Measurements from ENCODE around the gene PLSCR2. TPM values are rescaled to one million over a fixed set of nuclear protein-coding genes. Genes with fewer than 3 reads are reported as not detected.
A peak's percentile ranks its signal among the peaks of the same experiment; 100 is the strongest.

Gene PLSCR2
- total RNA-seq, 1 experiment from 2014 or later = not detected

DNA sequence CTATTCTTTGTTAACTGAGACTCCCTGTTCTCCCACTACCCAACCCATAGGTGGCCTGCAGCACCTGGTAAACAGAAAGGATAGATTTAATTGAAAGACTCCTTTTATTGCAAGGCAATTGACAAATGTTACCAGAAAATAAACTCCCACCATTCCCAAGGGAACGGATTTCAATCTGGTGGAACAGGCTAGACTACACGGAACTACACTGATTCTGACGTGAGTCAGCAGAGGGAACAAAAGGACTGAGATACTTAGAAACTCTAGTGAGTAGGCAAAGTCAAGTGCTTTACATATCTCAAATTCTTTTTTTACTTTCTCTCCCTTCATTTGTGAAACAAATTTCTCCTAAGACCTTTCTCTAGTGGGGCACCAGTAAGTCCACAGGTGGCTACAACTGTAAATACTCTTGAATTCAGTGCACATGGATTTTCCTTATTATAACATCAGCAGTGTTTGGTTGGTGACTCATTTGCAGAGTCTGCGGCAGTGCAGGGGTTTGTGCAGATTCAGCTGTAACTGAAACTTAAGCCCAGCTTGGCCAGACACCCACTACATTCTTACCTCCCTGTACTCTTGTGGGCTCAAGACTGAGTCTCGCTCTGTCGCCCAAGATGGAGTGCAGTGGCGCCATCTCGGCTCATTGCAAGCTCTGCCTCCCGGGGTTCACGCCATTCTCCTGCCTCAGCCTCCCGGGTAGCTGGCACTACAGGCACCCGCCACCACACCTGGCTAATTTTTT, 34.3 kb upstream of the PLSCR2 start:
- H3K79me2 ChIP-seq (ENCODE audit: insufficient read depth, low read length) = no peaks in the 10 kb centered on the region
- ChIA-PET CTCF (no interaction called here), RAD21 (ENCODE audit: low non-redundant PET in 1 of 2, low total read pairs in 2 of 2, uncharacterized antibody in 2 of 2, unreplicated experiment in 2 of 2) (no interaction called here), POLR2A (interaction anchor here (1.3 kb wide), 1 partner anchor 41 kb away, joined by 4 read pairs; the partner anchor contains the start of gene PLSCR1)
- intact Hi-C loops (cut with micrococcal nuclease) = no loop called here
- H4K20me1 ChIP-seq (ENCODE audit: insufficient read depth) = no peaks in the 10 kb centered on the region
- peak overlapping the region; percentile 68 for H3K27ac ChIP-seq (ENCODE audit: low read depth, low read length)
- no peaks in the 10 kb centered on the region for H3K9me3 ChIP-seq (ENCODE audit: control insufficient read depth in 1 of 2, insufficient read depth in 1 of 2, low read depth in 1 of 2, low read length in 2 of 2)
- peak overlapping the region; percentile 38 for H3K9ac ChIP-seq (ENCODE audit: low read length)
- peak; percentile 86 for DNase-seq (ENCODE audit: low read depth, low spot score)
- peak overlapping the region; percentile 52 for H2AFZ ChIP-seq (ENCODE audit: low read depth, low read length, poor library complexity, severe bottlenecking)
- peaks cover 29 to 56% of the 10 kb centered on the region in 2 experiments for H3K4me1 ChIP-seq (ENCODE audit: control insufficient read depth in 1 of 2, insufficient read depth in 2 of 2, low read length in 2 of 2)
- peak overlapping the region in 1 of 2 experiments; percentile 28; a peak in 2 of 4 replicates for H3K4me3 ChIP-seq (replicated peaks in 1 of 2; ENCODE audit: low read depth in 1 of 2, low read length in 2 of 2)
- peak overlapping the region; percentile 63 for H3K4me2 ChIP-seq (ENCODE audit: low read length)
- H3K36me3 ChIP-seq (ENCODE audit: control insufficient read depth in 1 of 2, insufficient read depth in 2 of 2, low read length in 2 of 2) = no peaks in the 10 kb centered on the region
- ATAC-seq = peak; percentile 83
- BruUV-seq (replicated peaks) = no TSS peak
- no peaks in the 10 kb centered on the region for H3K9me2 ChIP-seq (ENCODE audit: insufficient read depth)
- H3K27me3 ChIP-seq (ENCODE audit: insufficient read depth, low read length) = no peaks in the 10 kb centered on the region
- TF ChIP-seq FOSL1 (IDR thresholded peaks at IDR 0.05; ENCODE audit: low read depth) (peak; percentile 87), SP1 (IDR thresholded peaks at IDR 0.05; ENCODE audit: low read depth) (peak; percentile 88), SIN3A (IDR thresholded peaks at IDR 0.05; ENCODE audit: low read depth) (no peak), RAD21 (IDR thresholded peaks at IDR 0.05; ENCODE audit: low read depth) (peak; percentile 17), JUND (IDR thresholded peaks at IDR 0.05) (peak; percentile 80), POLR2A (IDR thresholded peaks at IDR 0.05; ENCODE audit: borderline replicate concordance, extremely low read depth, insufficient read depth, insufficient read length) (no peak), SRF (IDR thresholded peaks at IDR 0.05; ENCODE audit: low read depth) (0 out of 2 replicates have a peak, but pooled peaks have one; percentile 53), EZH2 (IDR thresholded peaks at IDR 0.05) (no peak), CEBPB (IDR thresholded peaks at IDR 0.05; ENCODE audit: low read depth) (peak; percentile 70; the same call in 1 of the 2 replicates), POLR2AphosphoS5 (IDR thresholded peaks at IDR 0.05; ENCODE audit: low read depth, low read length) (peak; percentile 28; the same call in 1 of the 2 replicates), TCF7L2 (IDR thresholded peaks at IDR 0.05; ENCODE audit: borderline replicate concordance, extremely low read depth, insufficient read depth, insufficient read length) (no peak), ZNF274 (IDR thresholded peaks at IDR 0.05; ENCODE audit: low read depth, low read length) (no peak), CBX3 (IDR thresholded peaks at IDR 0.05; ENCODE audit: low read depth) (peak; percentile 78), YY1 (IDR thresholded peaks at IDR 0.05; ENCODE audit: extremely low read depth, insufficient replicate concordance, low read depth, low read length) (peak; percentile 22)
- TF ChIP-seq, protein P1, sequence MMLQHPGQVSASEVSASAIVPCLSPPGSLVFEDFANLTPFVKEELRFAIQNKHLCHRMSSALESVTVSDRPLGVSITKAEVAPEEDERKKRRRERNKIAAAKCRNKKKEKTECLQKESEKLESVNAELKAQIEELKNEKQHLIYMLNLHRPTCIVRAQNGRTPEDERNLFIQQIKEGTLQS (IDR thresholded peaks at IDR 0.05) = no peak
- TF ChIP-seq, protein P2, sequence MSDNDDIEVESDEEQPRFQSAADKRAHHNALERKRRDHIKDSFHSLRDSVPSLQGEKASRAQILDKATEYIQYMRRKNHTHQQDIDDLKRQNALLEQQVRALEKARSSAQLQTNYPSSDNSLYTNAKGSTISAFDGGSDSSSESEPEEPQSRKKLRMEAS (IDR thresholded peaks at IDR 0.05) = peak; percentile 56; the same call in 1 of the 2 replicates
- TF ChIP-seq, protein P3, sequence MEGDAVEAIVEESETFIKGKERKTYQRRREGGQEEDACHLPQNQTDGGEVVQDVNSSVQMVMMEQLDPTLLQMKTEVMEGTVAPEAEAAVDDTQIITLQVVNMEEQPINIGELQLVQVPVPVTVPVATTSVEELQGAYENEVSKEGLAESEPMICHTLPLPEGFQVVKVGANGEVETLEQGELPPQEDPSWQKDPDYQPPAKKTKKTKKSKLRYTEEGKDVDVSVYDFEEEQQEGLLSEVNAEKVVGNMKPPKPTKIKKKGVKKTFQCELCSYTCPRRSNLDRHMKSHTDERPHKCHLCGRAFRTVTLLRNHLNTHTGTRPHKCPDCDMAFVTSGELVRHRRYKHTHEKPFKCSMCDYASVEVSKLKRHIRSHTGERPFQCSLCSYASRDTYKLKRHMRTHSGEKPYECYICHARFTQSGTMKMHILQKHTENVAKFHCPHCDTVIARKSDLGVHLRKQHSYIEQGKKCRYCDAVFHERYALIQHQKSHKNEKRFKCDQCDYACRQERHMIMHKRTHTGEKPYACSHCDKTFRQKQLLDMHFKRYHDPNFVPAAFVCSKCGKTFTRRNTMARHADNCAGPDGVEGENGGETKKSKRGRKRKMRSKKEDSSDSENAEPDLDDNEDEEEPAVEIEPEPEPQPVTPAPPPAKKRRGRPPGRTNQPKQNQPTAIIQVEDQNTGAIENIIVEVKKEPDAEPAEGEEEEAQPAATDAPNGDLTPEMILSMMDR (IDR thresholded peaks at IDR 0.05 in 2 of 3, conservative IDR thresholded peaks at IDR 0.05 in 1 of 3; ENCODE audit: borderline replicate concordance in 1 of 3, insufficient read depth in 1 of 3, low read depth in 2 of 3, low read length in 2 of 3) = peak in 2 of 3 experiments; percentile 17 to 34; a peak in 2 of 6 replicates
- TF ChIP-seq, protein P4, sequence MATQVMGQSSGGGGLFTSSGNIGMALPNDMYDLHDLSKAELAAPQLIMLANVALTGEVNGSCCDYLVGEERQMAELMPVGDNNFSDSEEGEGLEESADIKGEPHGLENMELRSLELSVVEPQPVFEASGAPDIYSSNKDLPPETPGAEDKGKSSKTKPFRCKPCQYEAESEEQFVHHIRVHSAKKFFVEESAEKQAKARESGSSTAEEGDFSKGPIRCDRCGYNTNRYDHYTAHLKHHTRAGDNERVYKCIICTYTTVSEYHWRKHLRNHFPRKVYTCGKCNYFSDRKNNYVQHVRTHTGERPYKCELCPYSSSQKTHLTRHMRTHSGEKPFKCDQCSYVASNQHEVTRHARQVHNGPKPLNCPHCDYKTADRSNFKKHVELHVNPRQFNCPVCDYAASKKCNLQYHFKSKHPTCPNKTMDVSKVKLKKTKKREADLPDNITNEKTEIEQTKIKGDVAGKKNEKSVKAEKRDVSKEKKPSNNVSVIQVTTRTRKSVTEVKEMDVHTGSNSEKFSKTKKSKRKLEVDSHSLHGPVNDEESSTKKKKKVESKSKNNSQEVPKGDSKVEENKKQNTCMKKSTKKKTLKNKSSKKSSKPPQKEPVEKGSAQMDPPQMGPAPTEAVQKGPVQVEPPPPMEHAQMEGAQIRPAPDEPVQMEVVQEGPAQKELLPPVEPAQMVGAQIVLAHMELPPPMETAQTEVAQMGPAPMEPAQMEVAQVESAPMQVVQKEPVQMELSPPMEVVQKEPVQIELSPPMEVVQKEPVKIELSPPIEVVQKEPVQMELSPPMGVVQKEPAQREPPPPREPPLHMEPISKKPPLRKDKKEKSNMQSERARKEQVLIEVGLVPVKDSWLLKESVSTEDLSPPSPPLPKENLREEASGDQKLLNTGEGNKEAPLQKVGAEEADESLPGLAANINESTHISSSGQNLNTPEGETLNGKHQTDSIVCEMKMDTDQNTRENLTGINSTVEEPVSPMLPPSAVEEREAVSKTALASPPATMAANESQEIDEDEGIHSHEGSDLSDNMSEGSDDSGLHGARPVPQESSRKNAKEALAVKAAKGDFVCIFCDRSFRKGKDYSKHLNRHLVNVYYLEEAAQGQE (IDR thresholded peaks at IDR 0.05; ENCODE audit: low read depth) = no peak
- TF ChIP-seq, protein P5, sequence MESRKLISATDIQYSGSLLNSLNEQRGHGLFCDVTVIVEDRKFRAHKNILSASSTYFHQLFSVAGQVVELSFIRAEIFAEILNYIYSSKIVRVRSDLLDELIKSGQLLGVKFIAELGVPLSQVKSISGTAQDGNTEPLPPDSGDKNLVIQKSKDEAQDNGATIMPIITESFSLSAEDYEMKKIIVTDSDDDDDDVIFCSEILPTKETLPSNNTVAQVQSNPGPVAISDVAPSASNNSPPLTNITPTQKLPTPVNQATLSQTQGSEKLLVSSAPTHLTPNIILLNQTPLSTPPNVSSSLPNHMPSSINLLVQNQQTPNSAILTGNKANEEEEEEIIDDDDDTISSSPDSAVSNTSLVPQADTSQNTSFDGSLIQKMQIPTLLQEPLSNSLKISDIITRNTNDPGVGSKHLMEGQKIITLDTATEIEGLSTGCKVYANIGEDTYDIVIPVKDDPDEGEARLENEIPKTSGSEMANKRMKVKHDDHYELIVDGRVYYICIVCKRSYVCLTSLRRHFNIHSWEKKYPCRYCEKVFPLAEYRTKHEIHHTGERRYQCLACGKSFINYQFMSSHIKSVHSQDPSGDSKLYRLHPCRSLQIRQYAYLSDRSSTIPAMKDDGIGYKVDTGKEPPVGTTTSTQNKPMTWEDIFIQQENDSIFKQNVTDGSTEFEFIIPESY (IDR thresholded peaks at IDR 0.05; ENCODE audit: extremely low read depth, insufficient replicate concordance, low read length) = no peak
